HCT116 (cell line): ENCODE data around the gene LRIT2. TPM values are rescaled to one million over a fixed set of nuclear protein-coding genes. Genes with fewer than 3 reads are reported as not detected.

Source experiments
- ATAC-seq: fragments of 200-7000 bp; cut with Tn5 transposase; 2 replicates; pipeline ENCODE4 v1.9.1; 2020; ENCODE audit warnings: mild to moderate bottlenecking, moderate library complexity
- BruUV-seq: library from RNA; stranded (reverse); fragments of 400-500 nt; replicated peaks from 2 replicates; lab custom pipeline; 2021; lab: Mats Ljungman, UMichigan
- CTCF ChIA-PET: fragments of 300-600 bp; sonication (Branson Sonifier 250); formaldehyde crosslinking; loops from one replicate; lab custom pipeline; 2021; ENCODE audit warnings: antibody characterized with exemption; lab: Charles Lee
- POLR2A ChIA-PET: fragments of 300-600, 350-600 bp; sonication (Branson Sonifier 250); formaldehyde crosslinking; loops from one replicate; lab custom pipeline; 2021; ENCODE audit warnings: antibody characterized with exemption; lab: Charles Lee
- RAD21 ChIA-PET, 2 experiments: fragments of 300-600 bp; sonication (Branson Sonifier 250); formaldehyde crosslinking; loops; one replicate each; lab custom pipeline; 2023; ENCODE audit warnings: low total read pairs in 2 of 2; ENCODE audit not compliant: uncharacterized antibody in 2 of 2, unreplicated experiment in 2 of 2, low non-redundant PET in 1 of 2; lab: Charles Lee
- DNase-seq: peaks from one replicate; pipeline ENCODE4 v3.0.0-alpha.2; 2010; ENCODE audit warnings: low read depth, low spot score
- H2AFZ ChIP-seq: fragments of 200-600 bp; shearing (Covaris generic), sonication (generic); 2 replicates; pipeline ENCODE4 v1.6.1; 2017; ENCODE audit warnings: low read depth, mixed run types, mixed read lengths, antibody characterized with exemption, low read length; ENCODE audit not compliant: poor library complexity, severe bottlenecking
- H3K27ac ChIP-seq: 2 replicates; pipeline ENCODE4 v1.5.1; 2012; ENCODE audit warnings: low read depth, low read length
- H3K27me3 ChIP-seq: fragments of 200-600 bp; sonication (generic); 2 replicates; pipeline ENCODE4 v1.6.1; 2016; ENCODE audit warnings: mixed run types, low read length, mixed read lengths; ENCODE audit not compliant: insufficient read depth
- H3K36me3 ChIP-seq, 2 experiments: fragments of 200-500 bp in 1 of 2; fragments of 200-600 bp in 1 of 2; sonication (Bioruptor generic) in 1 of 2; sonication (generic) in 1 of 2; 2 replicates each; pipeline versions ENCODE4 v1.5.1 to v1.6.1; 2014 to 2016; ENCODE audit warnings: low read length in 2 of 2, inconsistent platforms in 1 of 2, mixed read lengths in 1 of 2, mixed run types in 1 of 2; ENCODE audit not compliant: insufficient read depth in 2 of 2, control insufficient read depth in 1 of 2
- H3K4me1 ChIP-seq, 2 experiments: fragments of 200-600 bp in 1 of 2; sonication (generic) in 1 of 2; 2 replicates each; pipeline versions ENCODE4 v1.5.1 to v1.6.1; 2012 to 2017; ENCODE audit warnings: low read length in 2 of 2, inconsistent platforms in 1 of 2, mild to moderate bottlenecking in 1 of 2, mixed read lengths in 1 of 2, mixed run types in 1 of 2, moderate library complexity in 1 of 2; ENCODE audit not compliant: insufficient read depth in 2 of 2, control insufficient read depth in 1 of 2
- H3K4me2 ChIP-seq: fragments of 200-600 bp; sonication (generic); 2 replicates; pipeline ENCODE4 v1.6.1; 2017; ENCODE audit warnings: mixed run types, low read length, mixed read lengths
- H3K4me3 ChIP-seq, 2 experiments: fragments of 200-600 bp in 1 of 2; sonication (generic) in 1 of 2; replicated peaks in 1 of 2; 2 replicates each; pipeline ENCODE4 v1.5.1; 2011 to 2016; ENCODE audit warnings: low read length in 2 of 2, control low read depth in 1 of 2, low read depth in 1 of 2, mild to moderate bottlenecking in 1 of 2, mixed read lengths in 1 of 2, mixed run types in 1 of 2
- H3K79me2 ChIP-seq: fragments of 200-600 bp; sonication (generic); 2 replicates; pipeline ENCODE4 v1.6.1; 2017; ENCODE audit warnings: mild to moderate bottlenecking, mixed run types, low read length, moderate library complexity, mixed read lengths; ENCODE audit not compliant: insufficient read depth
- H3K9ac ChIP-seq: fragments of 200-600 bp; sonication (generic); 2 replicates; pipeline ENCODE4 v1.6.1; 2016; ENCODE audit warnings: low read length, mixed read lengths
- H3K9me2 ChIP-seq: fragments of 200-600 bp; sonication (generic), shearing (Covaris generic); 2 replicates; pipeline ENCODE4 v1.6.1; 2017; ENCODE audit warnings: mixed run types, mild to moderate bottlenecking, moderate library complexity; ENCODE audit not compliant: insufficient read depth
- H3K9me3 ChIP-seq, 2 experiments: fragments of 200-500 bp in 1 of 2; fragments of 200-600 bp in 1 of 2; sonication (Bioruptor generic) in 1 of 2; sonication (generic) in 1 of 2; 2 replicates each; pipeline ENCODE4 v1.6.1; 2014 to 2017; ENCODE audit warnings: low read length in 2 of 2, mixed read lengths in 2 of 2, inconsistent platforms in 1 of 2, low read depth in 1 of 2, mild to moderate bottlenecking in 1 of 2, mixed run types in 1 of 2, moderate library complexity in 1 of 2; ENCODE audit not compliant: control insufficient read depth in 1 of 2, insufficient read depth in 1 of 2
- H4K20me1 ChIP-seq: fragments of 200-600 bp; sonication (generic), shearing (Covaris generic); 2 replicates; pipeline ENCODE4 v1.6.1; 2017; ENCODE audit warnings: mixed run types, mild to moderate bottlenecking, moderate library complexity; ENCODE audit not compliant: insufficient read depth
- ATF3 ChIP-seq: IDR thresholded peaks from 2 replicates; pipeline ENCODE4 v1.6.1; 2012
- CBX3 ChIP-seq: IDR thresholded peaks from 2 replicates; pipeline ENCODE4 v1.6.1; 2012; ENCODE audit warnings: low read depth
- CEBPB ChIP-seq: IDR thresholded peaks from 2 replicates; pipeline ENCODE4 v1.6.1; 2012; ENCODE audit warnings: low read depth
- CTCF ChIP-seq, 3 experiments: fragments of 200-600 bp in 1 of 3; sonication (generic) in 1 of 3; IDR thresholded peaks in 2 of 3; conservative IDR thresholded peaks in 1 of 3; 2 replicates each; pipeline ENCODE4 v1.5.1; 2012 to 2017; ENCODE audit warnings: low read depth in 2 of 3, low read length in 2 of 3, antibody characterized with exemption in 1 of 3, borderline replicate concordance in 1 of 3, control low read depth in 1 of 3, mild to moderate bottlenecking in 1 of 3, mixed read lengths in 1 of 3, mixed run types in 1 of 3, moderate library complexity in 1 of 3; ENCODE audit not compliant: insufficient read depth in 1 of 3
- EGR1 ChIP-seq: IDR thresholded peaks from 2 replicates; pipeline ENCODE4 v1.6.1; 2012; ENCODE audit warnings: low read depth
- ELF1 ChIP-seq: IDR thresholded peaks from 2 replicates; pipeline ENCODE4 v1.6.1; 2012; ENCODE audit warnings: low read depth, borderline replicate concordance
- EZH2 ChIP-seq: fragments of 200-600 bp; sonication (generic); IDR thresholded peaks from 2 replicates; pipeline ENCODE4 v1.6.1; 2017; ENCODE audit warnings: antibody characterized with exemption, mixed run types
- EZH2phosphoT487 ChIP-seq: fragments of 200-600 bp; IDR thresholded peaks from 2 replicates; pipeline ENCODE4 v1.6.1; 2018; ENCODE audit warnings: antibody characterized with exemption, borderline replicate concordance
- FOSL1 ChIP-seq: IDR thresholded peaks from 2 replicates; pipeline ENCODE4 v1.6.1; 2012; ENCODE audit warnings: low read depth
- JUND ChIP-seq: IDR thresholded peaks from 2 replicates; pipeline ENCODE4 v1.6.1; 2012
- POLR2A ChIP-seq: IDR thresholded peaks from 2 replicates; pipeline ENCODE4 v1.7.0; 2011; ENCODE audit warnings: borderline replicate concordance; ENCODE audit not compliant: insufficient read depth, insufficient read length; ENCODE audit errors: extremely low read depth
- POLR2AphosphoS5 ChIP-seq: IDR thresholded peaks from 2 replicates; pipeline ENCODE4 v1.6.1; 2011; ENCODE audit warnings: mild to moderate bottlenecking, low read depth, low read length, moderate library complexity
- RAD21 ChIP-seq: IDR thresholded peaks from 2 replicates; pipeline ENCODE4 v1.6.1; 2012; ENCODE audit warnings: low read depth, mild to moderate bottlenecking
- SIN3A ChIP-seq: IDR thresholded peaks from 2 replicates; pipeline ENCODE4 v1.6.1; 2012; ENCODE audit warnings: low read depth
- SP1 ChIP-seq: IDR thresholded peaks from 2 replicates; pipeline ENCODE4 v1.6.1; 2012; ENCODE audit warnings: low read depth
- SRF ChIP-seq: IDR thresholded peaks from 2 replicates; pipeline ENCODE4 v1.6.1; 2012; ENCODE audit warnings: low read depth
- TCF7L2 ChIP-seq: IDR thresholded peaks from 2 replicates; pipeline ENCODE4 v1.7.0; 2011; ENCODE audit warnings: borderline replicate concordance, inconsistent platforms; ENCODE audit not compliant: insufficient read depth, insufficient read length; ENCODE audit errors: extremely low read depth
- YY1 ChIP-seq: IDR thresholded peaks from 2 replicates; pipeline ENCODE4 v1.6.1; 2011; ENCODE audit warnings: low read length, low read depth, moderate library complexity, mild to moderate bottlenecking; ENCODE audit not compliant: insufficient replicate concordance; ENCODE audit errors: extremely low read depth
- ZBTB33 ChIP-seq: IDR thresholded peaks from 2 replicates; pipeline ENCODE4 v1.6.1; 2011; ENCODE audit warnings: mild to moderate bottlenecking, low read length, moderate library complexity; ENCODE audit not compliant: insufficient replicate concordance; ENCODE audit errors: extremely low read depth
- ZFX ChIP-seq: fragments of 450-650 bp; IDR thresholded peaks from 2 replicates; pipeline ENCODE4 v1.6.1; 2017
- intact Hi-C: fragments of 100-400 bp; cut with micrococcal nuclease; formaldehyde crosslinking; loops from 2 replicates; pipeline ENCODE4 v1.10.0; 2022
- total RNA-seq: library from RNA; stranded (reverse); gene quantifications from one replicate; pipeline ENCODE4 v1.2.1, GENCODE V29; 2021; ENCODE audit not compliant: unreplicated experiment

Gene LRIT2
- total RNA-seq, 1 experiment from 2014 or later: not detected

- no peak for TF ChIP-seq CBX3
Measured at GRCh38 chr10:84195044-84195830, 30.1 kb downstream of the LRIT2 start (continued).

GRCh38 chr10:84194424-84195043, 30.8 kb downstream of the LRIT2 start, which contains the start of gene CDHR1:
TSS of gene CDHR1 (plus strand) at chr10:84194537. CDS start at chr10:84194761, 224 bp downstream.
- POLR2A ChIA-PET: no interaction called here
- no peak within 1 kb of the TSS for H2AFZ ChIP-seq
- RAD21 ChIA-PET: no interaction called here
- BruUV-seq: no TSS peak
- TF ChIP-seq SIN3A: no peak
- TF ChIP-seq ZFX: no peak
- TF ChIP-seq RAD21: no peak
- TF ChIP-seq SRF: no peak
- TF ChIP-seq YY1: no peak
- TF ChIP-seq CTCF (IDR thresholded peaks at IDR 0.05 in 2 of 3, conservative IDR thresholded peaks at IDR 0.05 in 1 of 3; ENCODE audit: borderline replicate concordance in 1 of 3, insufficient read depth in 1 of 3, low read depth in 2 of 3, low read length in 2 of 3): no peak
- TF ChIP-seq POLR2A: no peak
- TF ChIP-seq JUND: no peak
- no peak for TF ChIP-seq POLR2AphosphoS5
- no peak for TF ChIP-seq ELF1
- no peak for TF ChIP-seq SP1
- no peak for TF ChIP-seq ATF3
- TF ChIP-seq FOSL1: no peak
- no peak for TF ChIP-seq CBX3
- TF ChIP-seq EZH2phosphoT487: no peak
- TF ChIP-seq ZBTB33: no peak
- TF ChIP-seq EZH2: no peak
- TF ChIP-seq TCF7L2: no peak
- TF ChIP-seq CEBPB: no peak
- TF ChIP-seq EGR1: no peak
- H4K20me1 ChIP-seq: no peaks in the 10 kb centered on the region
- H3K4me2 ChIP-seq: no peak within 1 kb of the TSS
- ATAC-seq: no peak
- DNase-seq: no peak
- intact Hi-C loops: no loop called here
- no peaks in the 10 kb centered on the region for H3K79me2 ChIP-seq
- H3K9me3 ChIP-seq: no peaks in the 10 kb centered on the region
- CTCF ChIA-PET: no interaction called here
- no peak within 1 kb of the TSS for H3K4me3 ChIP-seq
- no peak within 1 kb of the TSS for H3K27ac ChIP-seq
- H3K9ac ChIP-seq: no peak within 1 kb of the TSS
- peaks cover 19% of the 10 kb centered on the region for H3K27me3 ChIP-seq
- no peaks in the 10 kb centered on the region for H3K36me3 ChIP-seq
- H3K9me2 ChIP-seq: no peaks in the 10 kb centered on the region
- no peaks in the 10 kb centered on the region for H3K4me1 ChIP-seq
